CD14-positive monocyte (primary cell): ENCODE data around the gene SDCBP2. TPM values are rescaled to one million over a fixed set of nuclear protein-coding genes. Genes with fewer than 3 reads are reported as not detected.
A peak's percentile ranks its signal among the peaks of the same experiment; 100 is the strongest.

Experiments used
- DNase-seq, 3 donors: peaks; one replicate each; pipeline ENCODE4 v3.0.0-alpha.2; 2011 to 2022
- H2AFZ ChIP-seq: 2 replicates; pipeline ENCODE4 v1.6.0; 2012; ENCODE audit warnings: mild to moderate bottlenecking, low read depth, low read length, inconsistent platforms; ENCODE audit not compliant: insufficient read depth, poor library complexity, severe bottlenecking
- H3K27ac ChIP-seq, 2 donors: 1 replicate in 1 of 2; 2 replicates in 1 of 2; pipeline ENCODE4 v1.5.1; 2012 to 2013; ENCODE audit warnings: low read length in 2 of 2, control low read depth in 1 of 2, inconsistent platforms in 1 of 2, low read depth in 1 of 2, mild to moderate bottlenecking in 1 of 2
- H3K27me3 ChIP-seq, 2 donors: one replicate each; pipeline versions ENCODE4 v1.6.0 to v1.6.1; 2011 to 2013; ENCODE audit warnings: low read length in 2 of 2; ENCODE audit not compliant: control insufficient read depth in 2 of 2, insufficient read depth in 2 of 2
- H3K36me3 ChIP-seq, 2 donors: replicated peaks in 1 of 2; 1 replicate in 1 of 2; 2 replicates in 1 of 2; pipeline versions ENCODE4 v1.5.1 to v1.6.1; 2012 to 2013; ENCODE audit warnings: low read length in 2 of 2, control low read depth in 1 of 2, inconsistent platforms in 1 of 2, mild to moderate bottlenecking in 1 of 2; ENCODE audit not compliant: insufficient read depth in 2 of 2, control insufficient read depth in 1 of 2
- H3K4me1 ChIP-seq, 2 donors: 1 replicate in 1 of 2; 2 replicates in 1 of 2; pipeline versions ENCODE4 v1.5.1 to v1.6.1; 2012 to 2013; ENCODE audit warnings: low read length in 2 of 2, control low read depth in 1 of 2, inconsistent platforms in 1 of 2, mild to moderate bottlenecking in 1 of 2, moderate library complexity in 1 of 2; ENCODE audit not compliant: insufficient read depth in 2 of 2, control insufficient read depth in 1 of 2
- H3K4me2 ChIP-seq: replicated peaks from 2 replicates; pipeline ENCODE3; 2012; ENCODE audit warnings: low read length, moderate library complexity, mild to moderate bottlenecking; ENCODE audit not compliant: poor library complexity, severe bottlenecking; ENCODE audit errors: extremely low read depth
- H3K4me3 ChIP-seq, 3 experiments: fragments of 200-600 bp in 1 of 3; sonication (generic) in 1 of 3; replicated peaks in 1 of 3; 1 replicate in 2 of 3; 2 replicates in 1 of 3; pipeline ENCODE4 v1.5.1; 2011 to 2013; ENCODE audit warnings: low read length in 3 of 3, mild to moderate bottlenecking in 3 of 3, control low read depth in 2 of 3, low read depth in 2 of 3, inconsistent platforms in 1 of 3, moderate library complexity in 1 of 3
- H3K79me2 ChIP-seq: 2 replicates; pipeline ENCODE4 v1.6.0; 2012; ENCODE audit warnings: mild to moderate bottlenecking, control low read depth, inconsistent platforms, low read length, moderate library complexity; ENCODE audit not compliant: insufficient read depth
- H3K9ac ChIP-seq: 2 replicates; pipeline ENCODE4 v1.6.0; 2017; ENCODE audit warnings: low read length, mild to moderate bottlenecking; ENCODE audit not compliant: insufficient read depth, poor library complexity, severe bottlenecking
- H3K9me3 ChIP-seq, 2 donors: replicated peaks in 1 of 2; 1 replicate in 1 of 2; 2 replicates in 1 of 2; pipeline versions ENCODE4 v1.5.1 to v1.6.1; 2012 to 2013; ENCODE audit warnings: low read length in 2 of 2, control low read depth in 1 of 2; ENCODE audit not compliant: control insufficient read depth in 1 of 2, insufficient read depth in 1 of 2
- H4K20me1 ChIP-seq: 2 replicates; pipeline ENCODE4 v1.6.0; 2012; ENCODE audit warnings: mild to moderate bottlenecking, low read length, control low read depth, moderate library complexity; ENCODE audit not compliant: insufficient read depth
- H3K27ac Mint-ChIP-seq, 7 donors: one replicate each; pipeline ENCODE4 v1.8.0; 2020; ENCODE audit warnings: mild to moderate bottlenecking in 7 of 7, mixed read lengths in 7 of 7, moderate library complexity in 6 of 7, inconsistent platforms in 2 of 7
- H3K27me3 Mint-ChIP-seq, 3 donors: one replicate each; pipeline ENCODE4 v1.8.0; 2021 to 2022; ENCODE audit warnings: low read depth in 3 of 3, mild to moderate bottlenecking in 3 of 3, mixed read lengths in 3 of 3, moderate library complexity in 3 of 3, inconsistent platforms in 1 of 3
- H3K36me3 Mint-ChIP-seq, 2 donors: one replicate each; pipeline ENCODE4 v1.8.0; 2020; ENCODE audit warnings: mixed read lengths in 2 of 2, inconsistent platforms in 1 of 2, mild to moderate bottlenecking in 1 of 2
- H3K4me1 Mint-ChIP-seq: one replicate; pipeline ENCODE4 v1.8.0; 2020; ENCODE audit warnings: mild to moderate bottlenecking, mixed read lengths
- H3K4me3 Mint-ChIP-seq, 2 donors: one replicate each; pipeline ENCODE4 v1.8.0; 2020; ENCODE audit warnings: mild to moderate bottlenecking in 2 of 2, mixed read lengths in 2 of 2, moderate library complexity in 1 of 2
- H3K9me3 Mint-ChIP-seq, 7 donors: one replicate each; pipeline ENCODE4 v1.8.0; 2020 to 2022; ENCODE audit warnings: mixed read lengths in 7 of 7, mild to moderate bottlenecking in 6 of 7, moderate library complexity in 6 of 7, inconsistent platforms in 2 of 7
- CTCF ChIP-seq: fragments of 200-600 bp; IDR thresholded peaks from one replicate; pipeline ENCODE4 v1.8.0; 2022; ENCODE audit warnings: antibody characterized with exemption, mild to moderate bottlenecking
- WGBS: methylation state at CpG from one replicate; pipeline ENCODE4 v1.1.5; 2013; ENCODE audit warnings: missing lambda C conversion rate; ENCODE audit not compliant: insufficient coverage; 5-methylcytosine and 5-hydroxymethylcytosine counted together
- intact Hi-C, 2 donors: fragments of 100-400 bp; cut with micrococcal nuclease; formaldehyde crosslinking; loops; one replicate each; pipeline versions ENCODE4 v1.15.0 to v1.15.1; 2023
- polyA plus RNA-seq, 3 donors: library from polyadenylated mRNA; depleted of rRNA in 1 of 3; unstranded in 2 of 3; stranded (reverse) in 1 of 3; fragments of 300-500 nt in 2 of 3; fragments of >200 nt in 1 of 3; fragmentation: Illumina TruSeq in 2 of 3; gene quantifications; 1 replicate in 2 of 3; 2 replicates in 1 of 3; pipeline ENCODE4 v1.2.3, GENCODE V29; 2012 to 2021

SDCBP2 gene
- polyA plus RNA-seq, 3 donors: 0.69 to 1.0 (median 0.71) TPM

- intact Hi-C loops: loop anchor here (2.0 to 5.0 kb wide), 3 partner anchors 15 to 57 kb away; partner anchors contain the start of genes SDCBP2 (in 2 of the 2) and FKBP1A (in 1 of the 2)
- Histone ChIP-seq H3K27ac (peak overlapping the region; percentile 71 to 83), H3K79me2 (peaks cover 91% of the 10 kb centered on the region), H3K9ac (no peak overlapping the region), H3K9me3 (no peaks in the 10 kb centered on the region), H3K4me3 (peak overlapping the region in 1 of 3 experiments; percentile 46), H4K20me1 (peaks cover 98% of the 10 kb centered on the region), H2AFZ (no peak overlapping the region), H3K27me3 (no peaks in the 10 kb centered on the region), H3K4me1 (peaks cover 73 to 85% of the 10 kb centered on the region in 2 donors), H3K4me2 (peak overlapping the region; percentile 49), H3K36me3 (peaks cover 20 to 35% of the 10 kb centered on the region in 2 donors)
- Mint-ChIP-seq H3K27ac (peak overlapping the region; percentile 69 to 97 (median 94)), H3K27me3 (peaks cover 0 to 2% (median 2%) of the 10 kb centered on the region in 3 donors), H3K4me1 (peaks cover 92% of the 10 kb centered on the region), H3K9me3 (no peaks in the 10 kb centered on the region), H3K4me3 (no peak overlapping the region), H3K36me3 (peaks cover 29 to 62% of the 10 kb centered on the region in 2 donors)
- DNase-seq: no peak
- 80% methylated on average over 1 of the region's 6 CpGs for WGBS
- TF ChIP-seq CTCF: no peak
These were observed 49.2 kb upstream of the SDCBP2 start for GRCh38 chr20:1377984-1378734.

- DNase-seq: peak in 1 of 3 donors; percentile 37
- H4K20me1 ChIP-seq: peaks cover 98% of the 10 kb centered on the region
- no peak for TF ChIP-seq CTCF
- peak overlapping the region; percentile 71 to 83 for H3K27ac ChIP-seq
- no peak overlapping the region for H2AFZ ChIP-seq
- H3K4me1 ChIP-seq: peaks cover 69 to 79% of the 10 kb centered on the region in 2 donors
- WGBS: 36% methylated on average over 3 of the region's 5 CpGs
- peak overlapping the region; percentile 49 for H3K4me2 ChIP-seq
- H3K27me3 ChIP-seq: no peaks in the 10 kb centered on the region
- peaks cover 85% of the 10 kb centered on the region for H3K4me1 Mint-ChIP-seq
- H3K9ac ChIP-seq: no peak overlapping the region
- no peaks in the 10 kb centered on the region for H3K9me3 ChIP-seq
- H3K79me2 ChIP-seq: peaks cover 91% of the 10 kb centered on the region
- no peaks in the 10 kb centered on the region for H3K9me3 Mint-ChIP-seq
- peaks cover 0 to 2% (median 2%) of the 10 kb centered on the region in 3 donors for H3K27me3 Mint-ChIP-seq
- H3K36me3 Mint-ChIP-seq: peaks cover 28 to 62% of the 10 kb centered on the region in 2 donors
- intact Hi-C loops: loop anchor here (2.0 to 5.0 kb wide), 3 partner anchors 15 to 57 kb away; partner anchors contain the start of genes SDCBP2 (in 2 of the 2) and FKBP1A (in 1 of the 2)
- peak overlapping the region in 1 of 2 donors; percentile 71 for H3K4me3 Mint-ChIP-seq
- peak overlapping the region; percentile 88 to 97 (median 94) for H3K27ac Mint-ChIP-seq
- peak overlapping the region in 1 of 3 experiments; percentile 46 for H3K4me3 ChIP-seq
- H3K36me3 ChIP-seq: peaks cover 21 to 35% of the 10 kb centered on the region in 2 donors
These were observed 48.5 kb upstream of the SDCBP2 start for GRCh38 chr20:1377341-1377871.
